Lower leg skin (tissue), 4 donors: Measurements from ENCODE around the gene EMC1. TPM values are rescaled to one million over a fixed set of nuclear protein-coding genes. Genes with fewer than 3 reads are reported as not detected.
"Not testable (repeated sequence)": the region's sequence is repeated elsewhere in the genome, so short reads cannot be mapped to it uniquely, and the experiment has no call there.

Experiments
- DNase-seq, 2 donors: peaks; one replicate each; pipeline ENCODE4 v3.0.0-alpha.2; 2019; ENCODE audit warnings: low spot score in 2 of 2
- H3K4me3 ChIP-seq: fragments of 200-600 bp; sonication (generic); 2 replicates; pipeline ENCODE4 v1.5.1; 2017; ENCODE audit warnings: mild to moderate bottlenecking, low read depth; ENCODE audit not compliant: poor library complexity, severe bottlenecking
- CTCF ChIP-seq, 3 donors: fragments of 450-650 bp; IDR thresholded peaks; one replicate each; pipeline ENCODE4 v1.5.1; 2016; ENCODE audit warnings: antibody characterized with exemption in 3 of 3, mild to moderate bottlenecking in 3 of 3, moderate library complexity in 2 of 3
- POLR2A ChIP-seq, 2 donors: fragments of 450-650 bp; IDR thresholded peaks; one replicate each; pipeline ENCODE4 v1.6.1; 2016 to 2017; ENCODE audit warnings: antibody characterized with exemption in 2 of 2, mild to moderate bottlenecking in 1 of 2, moderate library complexity in 1 of 2
- WGBS, 2 donors: methylation state at CpG; one replicate each; pipeline ENCODE4 v1.1.5; 2018; 5-methylcytosine and 5-hydroxymethylcytosine counted together
- intact Hi-C: fragments of 100-400 bp; cut with DNase I; formaldehyde crosslinking; loops from one replicate; pipeline ENCODE4 v1.15.0; 2023; ENCODE audit warnings: low total_unique reads
- total RNA-seq, 4 donors: library from RNA; depleted of rRNA; stranded (reverse); fragments of >200 nt; gene quantifications; one replicate each; pipeline ENCODE4 v1.1.0, GENCODE V29; 2016

EMC1 gene
- 10 to 100 TPM; 26.7 to 31.8 (median 30.2) TPM for total RNA-seq

- peak; percentile 73 to 97 for DNase-seq
- peak within 1 kb of the TSS; percentile 84 for H3K4me3 ChIP-seq
- TF ChIP-seq POLR2A (IDR thresholded peaks at IDR 0.05) (no peak), CTCF (IDR thresholded peaks at IDR 0.05) (no peak)
- intact Hi-C loops, result no loop called here
- 0% methylated on average over 34 to 49 of the region's 81 CpGs for WGBS, 2 donors
Observed at GRCh38 chr1:19251305-19252196, at the start of gene EMC1, which contains the start of gene MRTO4. Gene EMC1, minus strand, starts transcription at chr1:19251524. Its CDS starts 15 bp downstream, at chr1:19251509. Gene MRTO4, plus strand, starts transcription at chr1:19251805. Its CDS starts 31 bp downstream, at chr1:19251836.

- TF ChIP-seq CTCF (IDR thresholded peaks at IDR 0.05) (no peak), POLR2A (IDR thresholded peaks at IDR 0.05) (no peak)
- H3K4me3 ChIP-seq, result no peak overlapping the region
- intact Hi-C loops, result no loop called here
- DNase-seq, result no peak
- WGBS, 2 donors, result 78 to 80% methylated on average over 2 of the region's 2 CpGs
Observed at GRCh38 chr1:19300211-19300610, 48.9 kb upstream of the EMC1 start.

GRCh38 chr1:19294638-19295037 is 43.3 kb upstream of the EMC1 start:
- WGBS, 2 donors, result 96 to 97% methylated on average over 2 of the region's 2 CpGs

GRCh38 chr1:19289244-19289643 is 37.9 kb upstream of the EMC1 start:
- DNase-seq, result no peak
- WGBS, 2 donors, result 26 to 32% methylated on average over 2 of the region's 2 CpGs
- intact Hi-C loops, result no loop called here
- H3K4me3 ChIP-seq, result peak overlapping the region; percentile 32
- TF ChIP-seq POLR2A (IDR thresholded peaks at IDR 0.05) (no peak), CTCF (IDR thresholded peaks at IDR 0.05) (no peak)

More at GRCh38 chr1:19294638-19295037, 43.3 kb upstream of the EMC1 start:
- no peak for TF ChIP-seq POLR2A (IDR thresholded peaks at IDR 0.05)
- no peak for TF ChIP-seq CTCF (IDR thresholded peaks at IDR 0.05)
- no peak overlapping the region for H3K4me3 ChIP-seq
- intact Hi-C loops, result no loop called here
- no peak for DNase-seq

GRCh38 chr1:19288324-19289241 is 37.3 kb upstream of the EMC1 start, which contains the start of gene AKR7A3:
Gene AKR7A3, minus strand, starts transcription at chr1:19288770. Its CDS starts 61 bp downstream, at chr1:19288709.
- peak within 1 kb of the TSS; percentile 32 for H3K4me3 ChIP-seq
- DNase-seq, result peak; percentile 35 to 91
- WGBS, 2 donors, result 15 to 21% methylated on average over 34 to 54 of the region's 82 CpGs
- intact Hi-C loops, result not testable (repeated sequence)
